COLO668 (cell line): Measurements from ENCODE around the gene SLC13A5.

ENCODE experiments used
- DNase-seq: peaks from one replicate; lab custom pipeline; 2025; ENCODE audit not compliant: unreplicated experiment; lab: John Stamatoyannopoulos, UW

Gene SLC13A5

GRCh38 chr17:6639586-6640535 lies 73.3 kb downstream of the SLC13A5 start:
- DNase-seq: peak; percentile 37

- DNase-seq: no peak
Observed at GRCh38 chr17:6639014-6639585, 74.1 kb downstream of the SLC13A5 start.

GRCh38 chr17:6638046-6638908 lies 74.9 kb downstream of the SLC13A5 start:
- DNase-seq: no peak

- DNase-seq: no peak
Observed at GRCh38 chr17:6637458-6637840, 75.7 kb downstream of the SLC13A5 start.

GRCh38 chr17:6636616-6637457 lies 76.3 kb downstream of the SLC13A5 start:
- DNase-seq: no peak

- no peak for DNase-seq
Observed at GRCh38 chr17:6636105-6636504, 77.1 kb downstream of the SLC13A5 start.
